ENCODE data around the gene TAF1C. TPM values are rescaled to one million over a fixed set of nuclear protein-coding genes. Genes with fewer than 3 reads are reported as not detected.

Gene TAF1C
- total and polyA plus RNA-seq, 2 of the 8 experiments (the other 6 are each of a cell fraction or from before 2014, with no cell fraction given) = 44.6 to 63.8 TPM

GRCh38 chr16:84156342-84156784, 30.5 kb downstream of the TAF1C start:
- Histone ChIP-seq H2BK20ac (ENCODE audit: low read length) (no peak overlapping the region), H3K4me3 (ENCODE audit: extremely low read depth in 1 of 4, insufficient read depth in 2 of 4, low read depth in 3 of 4, low read length in 4 of 4) (no peak overlapping the region), H4K8ac (ENCODE audit: extremely low read depth, insufficient read depth, low read length) (no peak overlapping the region), H3K27me3 (replicated peaks in 1 of 4; ENCODE audit: control insufficient read depth in 3 of 4, extremely low read depth in 1 of 4, insufficient read depth in 3 of 4, low read length in 3 of 4) (no peaks in the 10 kb centered on the region), H3K27ac (ENCODE audit: low read depth, low read length) (no peak overlapping the region), H3K79me2 (ENCODE audit: control insufficient read depth in 1 of 2, insufficient read depth in 2 of 2, low read length in 2 of 2) (no peaks in the 10 kb centered on the region), H3K4me2 (ENCODE audit: insufficient read depth in 1 of 2, low read depth in 2 of 2, low read length in 2 of 2) (no peak overlapping the region), H3K9me3 (ENCODE audit: insufficient read depth in 2 of 2, low read depth in 1 of 2, low read length in 1 of 2) (no peaks in the 10 kb centered on the region), H3K36me3 (ENCODE audit: control insufficient read depth in 2 of 4, insufficient read depth in 4 of 4, low read length in 3 of 4) (no peaks in the 10 kb centered on the region), H3K4ac (replicated peaks; ENCODE audit: insufficient read length, low read depth, low read length) (no peak overlapping the region), H3K9ac (replicated peaks in 1 of 4; ENCODE audit: extremely low read depth in 1 of 4, low read depth in 3 of 4, low read length in 3 of 4) (no peak overlapping the region), H4K20me1 (replicated peaks in 1 of 2; ENCODE audit: control insufficient read depth in 1 of 2, insufficient read depth in 2 of 2, low read length in 2 of 2) (no peaks in the 10 kb centered on the region), H2BK120ac (replicated peaks; ENCODE audit: low read depth, low read length) (no peak overlapping the region), H2AFZ (ENCODE audit: low read length) (no peak overlapping the region), H3K18ac (ENCODE audit: extremely low read depth, low read length) (no peak overlapping the region), H4K91ac (replicated peaks; ENCODE audit: insufficient read length, low read length) (no peak overlapping the region), H4K5ac (ENCODE audit: insufficient read length, low read depth, low read length) (no peak overlapping the region), H2AK5ac (ENCODE audit: low read depth, low read length) (no peak overlapping the region), H3K14ac (ENCODE audit: insufficient read length) (no peak overlapping the region), H2BK5ac (ENCODE audit: low read depth, low read length) (no peak overlapping the region), H3K56ac (replicated peaks; ENCODE audit: insufficient read length, low read depth, low read length) (no peak overlapping the region), H2BK12ac (ENCODE audit: low read depth, low read length) (no peak overlapping the region), H3K23me2 (ENCODE audit: low read depth, low read length) (no peaks in the 10 kb centered on the region), H2BK15ac (ENCODE audit: low read length) (no peak overlapping the region), H3K23ac (ENCODE audit: insufficient read length) (no peak overlapping the region), H3K79me1 (ENCODE audit: low read depth, low read length) (no peaks in the 10 kb centered on the region), H3K4me1 (replicated peaks in 1 of 4; ENCODE audit: control insufficient read depth in 3 of 4, insufficient read depth in 4 of 4, low read length in 3 of 4) (no peaks in the 10 kb centered on the region)
- ChIA-PET CTCF (ENCODE audit: partially characterized antibody) (interaction anchor here (0.7 to 5.0 kb wide), 6 partner anchors 12 to 173 kb away, joined by 3 to 32 read pairs (median 4); partner anchors contain the start of genes DNAAF1 and HSDL1), POLR2A (ENCODE audit: partially characterized antibody) (interaction anchor here (0.7 to 0.8 kb wide), 2 partner anchors 19 to 21 kb away, joined by 3 read pairs; no protein-coding TSS in a partner anchor)
- 89% methylated on average over 5 of the region's 5 CpGs; no CpG with 5 or more reads in 1 of the 2 experiments for WGBS, 2 experiments (ENCODE audit: extremely low coverage in 1 of 2, insufficient coverage in 1 of 2, insufficient read length in 1 of 2, insufficient replicate concordance in 2 of 2, low coverage in 1 of 2, low lambda C conversion rate in 2 of 2, missing lambda C conversion rate in 1 of 2)
- DNase-seq (ENCODE audit: low read depth in 1 of 2, low spot score in 2 of 2) = no peak
- no peak for TF ChIP-seq SUZ12 (IDR thresholded peaks at IDR 0.05; ENCODE audit: low read length)
- TF ChIP-seq RAD21 (IDR thresholded peaks at IDR 0.05 in 1 of 2, conservative IDR thresholded peaks at IDR 0.05 in 1 of 2; ENCODE audit: low read depth in 2 of 2, low read length in 2 of 2) = 0 out of 4 replicates have a peak, but pooled peaks of 1 of the 2 experiments have one; percentile 3
- TF ChIP-seq SP4 (IDR thresholded peaks at IDR 0.05; ENCODE audit: low read length) = no peak
- FAIRE-seq = no peak
